GM18505 (cell line): ENCODE measurements around the gene KRT73.

ENCODE experiments used
- ATAC-seq: cut with Tn5 transposase; IDR thresholded peaks from one replicate; pipeline ENCODE4 v1.9.1; 2021; ENCODE audit not compliant: unreplicated experiment
- POLR2A ChIP-seq: IDR thresholded peaks from 4 replicates; pipeline ENCODE4 v1.6.1; 2011; ENCODE audit warnings: borderline replicate concordance; ENCODE audit not compliant: insufficient read depth, insufficient read length; ENCODE audit errors: extremely low read depth

The KRT73 gene

DNA sequence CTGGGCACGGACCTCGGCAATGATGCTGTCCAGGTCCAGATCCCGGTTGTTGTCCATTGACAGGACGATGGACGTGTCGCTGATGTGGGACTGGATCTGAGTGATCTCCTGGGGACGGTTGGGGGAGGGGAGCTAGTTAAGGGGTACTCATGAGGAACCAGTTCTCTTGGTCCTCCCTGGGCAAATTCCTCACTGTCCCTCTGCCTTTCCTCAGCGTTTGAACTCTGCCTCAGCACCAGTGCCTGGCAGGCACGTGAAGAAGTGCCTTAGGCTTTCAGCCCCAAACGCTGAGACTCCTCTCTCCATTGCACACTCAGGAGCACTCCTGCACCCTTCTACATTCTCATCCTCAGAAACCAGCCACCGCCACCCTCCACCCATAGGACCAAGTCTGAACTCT is 26.8 kb downstream of the KRT73 start:
- no peak for ATAC-seq
- no peak for TF ChIP-seq POLR2A

- no peak for TF ChIP-seq POLR2A
- no peak for ATAC-seq
Measured at GRCh38 chr12:52590021-52590420, 28.3 kb downstream of the KRT73 start.

GRCh38 chr12:52587563-52587962 is 30.8 kb downstream of the KRT73 start:
- ATAC-seq = no peak
- TF ChIP-seq POLR2A = no peak

- TF ChIP-seq POLR2A = no peak
- ATAC-seq = no peak
Measured at GRCh38 chr12:52585946-52586345, 32.4 kb downstream of the KRT73 start.

DNA sequence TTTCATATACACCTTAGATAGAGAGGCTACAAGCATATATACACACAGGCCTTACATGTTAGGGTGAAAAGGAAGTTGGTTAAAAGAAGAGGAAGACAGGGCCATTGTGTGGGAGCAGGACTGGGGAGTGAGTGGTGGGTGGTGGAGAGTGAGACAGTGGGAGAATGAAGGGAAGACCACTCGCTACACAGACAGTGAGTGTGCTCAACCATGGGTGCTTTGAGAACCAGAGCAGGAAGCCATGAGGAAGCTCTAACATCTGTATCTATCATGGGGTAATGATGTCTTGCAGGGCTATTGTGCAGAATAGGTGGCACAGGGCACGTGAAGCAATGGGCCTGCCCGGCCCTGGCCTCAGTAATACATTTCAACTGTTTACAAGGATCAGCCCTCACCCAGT is 33.3 kb downstream of the KRT73 start:
- no peak for ATAC-seq
- TF ChIP-seq POLR2A = no peak

- no peak for ATAC-seq
- no peak for TF ChIP-seq POLR2A
Measured at GRCh38 chr12:52584156-52584682, 34.1 kb downstream of the KRT73 start.

GRCh38 chr12:52582971-52583456 is 35.3 kb downstream of the KRT73 start:
- no peak for ATAC-seq
- no peak for TF ChIP-seq POLR2A

- ATAC-seq = no peak
- no peak for TF ChIP-seq POLR2A
Measured at GRCh38 chr12:52582486-52582885, 35.9 kb downstream of the KRT73 start.

DNA sequence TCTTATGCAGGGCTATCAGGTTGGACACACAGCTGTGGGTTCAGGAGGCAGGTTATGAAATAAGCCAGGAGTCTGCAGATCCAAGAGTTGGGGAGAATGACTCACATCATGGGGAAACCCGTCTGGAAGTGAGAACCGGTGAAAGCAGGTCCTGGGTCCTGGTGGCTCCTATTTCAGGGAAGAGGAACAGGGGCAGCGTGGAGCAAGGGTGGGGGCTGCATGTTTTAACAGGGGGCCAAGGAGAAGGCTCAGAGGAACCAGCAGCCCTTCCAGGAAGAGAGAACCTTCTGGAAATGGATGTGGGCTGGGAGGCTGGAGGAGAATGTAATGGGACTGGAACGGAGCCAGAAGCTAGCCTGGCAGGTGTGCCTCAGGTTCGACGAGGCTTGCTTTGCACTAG is 36.9 kb downstream of the KRT73 start:
- no peak for ATAC-seq
- no peak for TF ChIP-seq POLR2A

DNA sequence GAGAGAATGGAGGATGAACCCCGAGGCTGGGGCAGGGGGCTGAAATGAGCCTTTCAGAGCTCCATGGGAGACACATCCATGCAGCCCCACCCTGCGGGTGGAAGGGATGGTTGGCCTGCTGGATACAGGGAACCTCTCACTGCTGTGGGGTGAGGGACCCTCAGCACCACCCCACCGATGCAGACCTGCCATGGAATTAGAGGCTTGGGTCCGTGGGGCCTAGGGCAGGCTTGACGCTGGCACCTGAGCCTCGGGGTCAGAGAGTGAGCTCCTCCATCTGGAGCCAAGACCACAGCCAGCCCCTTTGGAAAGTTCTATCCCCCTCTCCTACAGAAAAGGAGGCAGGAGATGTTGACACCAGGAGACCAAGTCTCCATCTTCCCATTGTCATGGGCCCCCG is 37.3 kb downstream of the KRT73 start:
- ATAC-seq = no peak
- no peak for TF ChIP-seq POLR2A

DNA sequence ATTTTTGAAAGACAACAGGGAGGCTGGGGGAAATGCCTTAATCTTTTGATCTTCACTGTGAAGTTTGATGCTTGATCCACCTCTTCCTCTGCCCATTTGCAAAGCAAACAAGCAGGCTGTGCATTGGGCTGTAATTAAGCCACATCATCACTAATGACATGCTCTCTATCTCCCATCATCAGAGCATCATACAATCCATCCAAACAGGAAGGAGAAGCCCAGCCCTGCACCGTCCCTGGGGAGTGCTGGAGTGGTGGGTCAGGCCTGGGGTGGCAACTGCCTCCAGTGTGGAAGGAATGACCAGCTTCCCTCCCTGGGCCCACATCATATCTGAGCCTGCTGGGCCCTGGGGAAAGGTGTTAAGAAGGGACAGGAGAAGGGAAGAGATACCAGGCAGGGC is 37.9 kb downstream of the KRT73 start:
- TF ChIP-seq POLR2A = no peak
- no peak for ATAC-seq

- TF ChIP-seq POLR2A = no peak
- no peak for ATAC-seq
Measured at GRCh38 chr12:52579468-52580465, 38.6 kb downstream of the KRT73 start.

DNA sequence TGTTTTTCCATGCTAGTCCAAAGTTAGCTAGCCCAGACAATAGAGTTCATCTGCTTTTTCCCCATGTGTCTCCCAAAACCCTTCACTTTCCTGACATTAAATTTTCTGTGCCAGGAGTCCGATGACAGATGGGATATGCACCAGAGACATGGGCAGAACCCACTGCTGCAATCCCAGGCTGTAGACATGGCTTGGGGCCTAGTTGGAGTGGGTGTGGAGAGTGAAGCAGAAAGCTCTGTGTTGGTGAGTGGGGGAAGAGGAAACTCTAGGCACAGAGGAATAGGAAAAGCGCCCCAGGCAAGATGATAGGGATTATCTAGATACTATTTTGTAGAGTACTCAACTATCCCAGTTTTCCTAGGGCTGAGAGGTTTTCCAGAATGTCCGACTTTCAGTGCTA is 39.9 kb downstream of the KRT73 start:
- ATAC-seq = no peak
- TF ChIP-seq POLR2A = no peak

DNA sequence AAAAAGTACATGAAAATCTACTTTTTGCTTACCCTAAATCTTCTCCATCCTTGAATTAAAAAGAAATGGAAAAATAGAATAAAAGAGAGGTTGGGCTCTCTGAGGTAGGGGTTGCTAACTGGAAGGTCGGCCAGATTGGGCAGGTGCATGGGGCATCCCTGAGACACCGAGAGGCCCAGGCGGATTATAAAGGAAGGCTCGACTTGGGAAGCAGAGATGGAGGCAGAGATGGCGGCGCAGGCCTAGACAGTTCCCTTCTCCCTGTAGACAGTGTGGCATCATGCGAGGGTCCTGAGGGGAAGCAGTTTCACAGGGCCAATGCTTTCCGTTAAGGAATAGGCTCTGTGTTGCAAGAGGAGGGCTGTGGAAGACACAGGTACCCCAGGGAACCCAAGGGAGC is 41.0 kb downstream of the KRT73 start:
- no peak for ATAC-seq
- TF ChIP-seq POLR2A = no peak
